Stimulated activated CD4-positive, alpha-beta T cell treated with anti-CD3 and anti-CD28 coated beads, Interleukin-1b, Interleukin-23, amount 100 ng/mL, for 24 hours (primary cell): ENCODE data around the gene ASS1.

ENCODE experiments used
- DNase-seq, 4 experiments: peaks; one replicate each; pipeline ENCODE4 v3.0.0-alpha.2; 2020; ENCODE audit warnings: low read depth in 4 of 4, low spot score in 1 of 4

The ASS1 gene

GRCh38 chr9:130452835-130453234 is 8.1 kb downstream of the ASS1 start:
- no peak for DNase-seq

DNA sequence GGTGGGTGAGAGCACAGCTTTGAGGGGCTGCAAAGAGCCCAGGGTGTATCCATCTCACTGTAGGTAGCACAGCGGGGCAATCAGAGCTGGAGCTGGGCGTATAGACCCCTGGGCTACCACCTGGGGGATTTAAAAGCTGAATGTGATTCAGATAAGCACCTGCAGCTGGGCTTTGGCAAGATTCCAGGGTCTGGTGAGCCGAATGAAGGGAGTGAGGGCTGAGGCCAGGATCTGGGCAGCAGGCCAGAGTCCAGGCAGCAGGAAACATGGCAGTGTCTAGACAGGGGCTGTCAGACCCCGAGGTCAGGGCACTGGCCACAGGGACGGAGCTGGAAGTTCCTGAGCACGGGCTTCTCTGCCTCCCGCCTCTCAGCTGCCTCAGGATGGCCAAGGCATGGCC is 8.7 kb downstream of the ASS1 start:
- no peak for DNase-seq

DNA sequence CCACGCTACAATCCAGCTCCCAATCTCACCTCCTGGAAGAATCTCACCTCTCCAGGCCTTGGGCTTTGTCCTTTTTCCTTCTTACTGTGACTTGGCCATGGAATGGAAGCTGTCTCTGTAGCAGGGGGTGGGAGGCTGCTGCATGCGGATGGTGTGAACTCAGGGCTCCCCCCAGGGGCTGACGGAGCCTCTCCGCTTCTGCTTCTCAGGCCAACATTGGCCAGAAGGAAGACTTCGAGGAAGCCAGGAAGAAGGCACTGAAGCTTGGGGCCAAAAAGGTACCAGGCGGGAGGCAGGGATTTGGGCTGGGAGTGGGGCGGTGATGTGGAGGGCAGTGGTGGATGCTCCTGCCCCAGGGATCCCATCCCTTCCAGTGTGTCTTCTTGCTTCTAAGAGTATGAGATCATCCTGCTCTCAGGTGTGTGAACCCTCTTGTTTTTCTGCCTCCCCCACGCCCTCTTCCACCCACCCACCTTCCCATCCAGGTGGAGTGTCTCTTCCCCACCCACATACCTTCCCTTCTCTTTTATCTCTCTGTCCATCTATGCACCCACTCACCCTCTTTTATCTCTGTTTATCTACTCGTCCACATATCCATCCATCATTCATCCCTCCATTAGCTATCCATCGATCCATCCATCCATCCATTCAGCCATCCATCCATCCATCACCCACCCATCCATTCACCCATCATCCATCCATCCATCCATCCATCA is 9.5 kb downstream of the ASS1 start:
- no peak for DNase-seq

DNA sequence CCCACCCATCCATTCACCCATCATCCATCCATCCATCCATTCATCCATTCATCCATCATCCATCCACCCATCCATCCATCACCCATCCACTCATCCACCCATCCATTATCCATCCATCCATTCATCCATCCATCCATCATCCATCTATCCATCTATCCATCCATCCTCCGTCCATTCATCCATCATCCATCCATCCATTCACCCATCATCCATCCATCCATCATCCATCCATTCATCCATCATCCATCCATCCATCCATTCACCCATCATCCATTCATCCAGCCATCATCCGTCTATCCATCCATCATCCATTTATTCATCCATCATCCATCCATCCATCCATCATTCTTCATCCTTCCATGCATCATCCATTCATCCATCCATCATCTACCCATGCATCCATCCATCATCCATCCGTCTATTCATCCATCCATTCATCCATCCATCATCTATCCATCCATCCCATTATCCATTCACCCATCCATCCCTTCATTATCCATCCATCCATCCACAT is 10.1 kb downstream of the ASS1 start:
- DNase-seq, result no peak

- DNase-seq, result no peak
Observed at GRCh38 chr9:130458027-130458803, 13.5 kb downstream of the ASS1 start.

DNA sequence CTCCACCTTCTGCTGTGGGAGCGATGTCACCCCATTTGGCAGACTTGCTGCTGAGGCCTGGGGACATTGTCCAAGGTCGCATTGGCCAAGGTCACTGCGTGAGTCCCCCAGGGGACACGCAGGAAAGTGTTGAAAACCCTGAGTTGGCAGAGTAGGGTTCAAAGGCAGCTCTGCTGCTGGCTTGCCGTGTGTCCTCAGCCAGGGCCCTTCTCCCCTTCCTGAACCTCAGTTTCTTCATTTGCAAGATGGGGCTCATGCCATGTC is 14.0 kb downstream of the ASS1 start:
- DNase-seq, result no peak

DNA sequence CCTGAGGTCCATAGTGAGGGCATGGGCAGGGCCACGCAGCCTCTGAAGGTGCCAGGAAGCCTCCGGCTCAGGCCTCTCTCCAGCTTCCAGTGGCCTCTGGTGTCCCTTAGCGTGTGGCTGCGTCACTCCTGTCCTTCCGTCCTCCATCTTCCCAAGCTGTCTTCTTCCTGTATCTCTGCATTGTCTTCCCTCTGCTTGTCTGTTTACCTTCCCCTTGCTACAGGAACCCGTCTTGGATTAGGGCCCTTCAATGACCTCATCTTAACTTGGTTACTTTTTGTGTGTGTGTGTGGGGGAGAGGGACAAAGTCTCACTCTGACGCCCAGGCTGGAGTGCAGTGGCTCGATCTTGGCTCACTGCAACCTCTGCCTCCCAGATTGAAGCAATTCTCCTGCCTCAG is 14.4 kb downstream of the ASS1 start:
- no peak for DNase-seq

DNA sequence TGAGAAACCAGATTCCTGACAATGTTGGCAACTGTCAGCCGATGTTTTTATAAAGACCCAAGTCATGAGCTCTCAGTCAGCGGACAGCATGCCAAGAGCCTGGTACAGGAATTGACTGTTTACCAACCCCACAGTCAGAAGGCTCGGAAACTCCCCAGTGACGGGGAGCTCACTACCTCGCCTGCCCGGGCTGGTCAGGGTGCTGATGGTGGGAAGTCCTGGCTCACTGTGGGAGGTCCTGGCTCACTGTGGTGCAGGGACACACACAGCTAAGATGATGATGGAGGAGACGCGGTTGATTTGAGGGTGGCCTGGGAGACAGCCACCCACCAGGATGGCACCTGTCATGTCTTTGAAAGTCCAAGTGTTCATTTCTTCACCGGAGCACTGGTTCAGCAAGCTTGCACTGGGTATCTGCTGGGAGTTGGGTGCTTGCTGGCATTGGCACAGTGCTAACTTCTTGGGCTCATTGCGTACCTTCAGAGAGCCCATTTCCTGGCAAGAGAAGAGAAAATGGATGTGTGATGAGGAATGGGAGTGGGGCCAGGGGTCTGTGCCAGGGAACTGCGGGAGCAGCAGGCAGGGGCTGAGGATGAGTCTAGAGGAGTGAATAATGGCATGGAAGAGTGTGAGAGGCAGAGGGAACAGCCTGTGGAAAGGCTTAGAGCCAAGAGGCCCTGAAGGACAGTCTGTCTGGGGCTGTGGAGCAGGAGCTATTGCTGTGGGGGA is 15.3 kb downstream of the ASS1 start:
- no peak for DNase-seq

- peak; percentile 50 to 72 (median 61) for DNase-seq
Observed at GRCh38 chr9:130461218-130461630, 16.5 kb downstream of the ASS1 start.

DNA sequence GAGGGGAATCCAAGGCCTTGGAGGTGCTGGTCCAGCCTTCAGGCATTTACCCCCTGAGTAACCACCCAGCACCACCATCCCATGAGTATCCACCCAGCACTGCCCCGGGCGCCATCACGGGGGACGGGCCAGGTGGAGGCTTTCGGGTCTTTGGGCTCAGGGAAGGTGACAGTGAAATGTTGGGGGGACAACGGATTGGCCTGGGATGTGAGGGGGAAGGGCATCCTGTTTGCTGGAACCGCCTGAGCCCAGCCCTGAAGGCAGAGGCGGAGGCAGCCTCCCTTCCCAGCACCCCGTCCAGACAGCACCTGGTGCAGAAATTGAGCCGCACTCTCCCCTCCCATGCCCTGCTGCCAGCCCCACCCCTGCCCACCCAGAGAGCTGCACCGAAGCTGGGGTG is 17.0 kb downstream of the ASS1 start:
- no peak for DNase-seq

DNA sequence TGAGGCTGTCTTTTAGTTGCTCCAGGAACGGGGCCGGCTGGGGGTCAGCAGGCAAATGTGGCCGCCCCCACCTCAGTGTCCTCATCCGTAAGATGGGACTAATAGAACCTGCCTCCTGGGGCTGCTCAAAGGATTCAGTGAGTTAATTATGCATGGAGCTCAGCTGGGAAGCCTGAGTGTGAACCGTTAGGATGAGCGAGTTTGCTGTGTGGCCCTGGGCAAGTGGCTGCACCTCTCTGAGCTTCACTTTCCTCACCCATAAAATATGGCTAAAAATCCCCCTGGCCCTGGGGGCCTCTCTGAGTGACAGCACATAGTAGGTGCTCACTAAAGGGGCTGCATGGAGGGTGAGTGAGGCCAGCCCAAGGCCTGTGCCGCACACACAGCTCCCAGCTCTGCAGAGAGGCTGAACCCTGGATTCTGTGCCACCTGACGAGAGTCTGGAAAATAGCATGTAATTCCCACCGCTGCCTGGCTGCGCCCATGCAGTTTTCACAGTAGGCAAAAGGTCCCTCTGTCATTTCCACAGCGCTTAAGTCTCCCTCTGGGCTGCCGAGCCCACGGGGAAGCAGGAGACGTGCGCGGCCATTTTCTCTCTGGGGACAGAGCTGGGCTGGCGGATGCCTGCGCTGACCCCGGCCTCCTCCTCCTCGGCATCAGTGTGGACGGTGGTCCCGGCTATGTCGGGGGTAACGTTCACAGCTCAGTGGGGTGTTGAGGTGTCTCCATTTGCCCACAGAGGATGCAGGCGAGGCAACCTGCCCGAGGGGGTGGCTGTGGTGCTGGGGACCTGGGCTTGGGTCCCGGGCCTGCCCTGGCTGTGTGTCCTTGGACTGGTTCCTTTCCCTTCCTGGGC is 18.2 kb downstream of the ASS1 start:
- DNase-seq, result no peak

DNA sequence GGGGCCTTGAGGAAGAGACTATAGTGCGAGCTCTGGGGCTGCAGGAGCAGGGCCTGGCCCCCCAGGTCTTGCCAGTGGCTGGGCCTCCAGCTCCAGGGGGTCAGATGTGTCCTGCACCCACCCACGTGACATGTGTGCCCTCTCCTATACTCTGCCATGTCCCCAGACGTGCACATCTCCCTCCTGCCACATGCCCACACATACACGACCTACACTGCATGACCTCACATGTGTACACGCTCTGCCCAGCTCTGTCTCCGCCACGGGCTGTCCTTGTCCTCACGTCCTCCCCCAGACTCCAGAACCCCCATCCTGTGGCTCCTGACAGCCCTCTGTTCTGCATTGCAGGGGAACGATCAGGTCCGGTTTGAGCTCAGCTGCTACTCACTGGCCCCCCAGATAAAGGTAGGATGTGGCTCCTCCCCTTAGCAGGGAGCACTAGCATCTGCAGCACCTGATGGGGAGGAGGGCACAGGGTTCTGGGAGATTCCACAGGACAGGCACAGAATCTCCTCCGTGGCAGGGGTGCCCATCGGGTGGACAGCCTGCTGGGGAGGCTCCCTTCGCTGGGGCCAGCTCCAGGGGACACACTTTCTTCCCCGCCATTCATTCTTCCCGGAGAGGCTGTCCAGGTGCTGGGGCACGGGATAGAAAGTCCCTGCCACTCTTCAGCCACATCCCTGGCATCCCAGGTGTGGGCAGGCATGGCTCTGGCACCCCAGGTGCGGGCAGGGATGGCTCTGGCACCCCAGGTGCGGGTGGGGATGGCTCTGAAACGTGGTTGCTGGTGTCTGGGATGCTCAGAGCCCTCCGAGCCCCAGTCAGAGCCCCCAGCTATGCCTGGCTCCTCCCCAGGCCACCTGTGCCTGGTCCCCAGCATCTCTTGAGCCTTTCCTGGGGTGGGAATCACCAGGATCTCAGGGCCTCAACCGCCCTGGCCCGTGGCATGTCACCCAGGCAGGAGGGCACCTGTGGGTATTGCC is 19.3 kb downstream of the ASS1 start:
- no peak for DNase-seq

- no peak for DNase-seq
Observed at GRCh38 chr9:130465383-130466096, 20.8 kb downstream of the ASS1 start.

DNA sequence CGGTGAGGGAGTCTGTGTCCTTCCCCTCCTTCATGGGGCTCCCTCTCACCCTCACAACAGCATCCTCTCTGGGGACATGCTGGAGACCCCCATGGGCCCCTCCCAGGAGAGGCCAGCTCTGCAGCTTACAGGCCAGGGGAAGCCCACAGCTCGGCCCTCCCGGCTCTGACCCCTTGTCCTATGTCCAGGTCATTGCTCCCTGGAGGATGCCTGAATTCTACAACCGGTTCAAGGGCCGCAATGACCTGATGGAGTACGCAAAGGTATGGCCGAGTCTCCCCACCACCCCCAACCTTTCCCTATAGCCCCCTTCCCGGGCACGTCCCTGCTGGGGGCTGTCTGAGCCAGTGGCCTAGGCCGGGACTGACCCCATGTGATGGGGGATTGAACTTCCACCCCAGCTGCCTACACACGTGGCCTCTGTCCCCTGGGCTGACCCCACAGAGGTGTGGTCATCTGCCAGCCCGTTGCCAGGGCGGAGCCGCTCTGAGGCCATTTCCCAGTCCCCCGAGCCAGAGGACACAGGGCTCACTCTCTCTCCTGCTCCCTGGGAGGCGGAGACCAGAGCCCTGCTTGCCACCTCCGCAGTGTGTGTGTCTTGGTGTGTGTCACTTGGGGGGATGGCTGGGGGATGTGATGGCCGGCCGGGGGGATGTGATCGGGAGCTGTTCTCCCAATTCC is 21.9 kb downstream of the ASS1 start:
- no peak for DNase-seq

DNA sequence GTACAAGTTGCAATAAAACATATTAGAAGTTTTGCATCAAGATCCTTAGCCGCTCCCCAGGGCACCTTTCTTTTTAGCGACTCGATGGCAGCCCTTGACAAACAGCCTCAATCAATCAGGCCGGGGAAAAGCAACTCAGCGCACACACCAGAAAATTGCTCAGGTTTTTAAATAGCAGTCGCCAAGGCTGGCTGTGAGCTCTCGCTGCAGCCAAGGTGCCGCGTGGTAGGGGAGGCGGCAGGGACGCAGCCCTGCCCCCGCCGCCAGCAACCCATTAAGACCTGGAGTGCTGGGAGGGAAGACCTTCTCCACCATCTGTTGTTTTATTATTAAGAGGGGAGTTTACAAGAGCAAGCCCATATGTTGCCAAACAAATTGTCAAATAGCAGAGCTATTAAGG is 22.6 kb downstream of the ASS1 start:
- DNase-seq, result no peak

GRCh38 chr9:130468566-130468965 is 23.8 kb downstream of the ASS1 start:
- no peak for DNase-seq

DNA sequence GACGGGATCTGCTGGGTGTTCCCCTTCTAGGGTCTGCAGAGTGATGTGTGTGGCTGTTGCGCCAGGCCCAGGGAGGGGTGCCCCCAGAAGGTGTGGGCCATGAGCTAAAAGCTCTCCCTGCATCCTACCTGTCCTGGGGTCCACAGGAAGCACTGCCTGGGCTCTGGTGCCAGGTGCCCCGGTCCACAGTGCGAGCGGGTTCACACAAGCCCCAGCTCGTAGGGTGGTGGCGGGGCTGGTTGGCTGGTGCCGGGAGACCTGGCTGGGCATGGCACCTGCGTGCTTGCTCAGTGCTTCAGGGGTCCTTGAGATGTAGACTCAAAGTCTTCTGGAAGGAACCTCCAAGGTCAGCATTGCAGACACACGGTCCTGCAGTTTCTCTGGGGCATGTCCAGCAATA is 25.5 kb downstream of the ASS1 start:
- no peak for DNase-seq

DNA sequence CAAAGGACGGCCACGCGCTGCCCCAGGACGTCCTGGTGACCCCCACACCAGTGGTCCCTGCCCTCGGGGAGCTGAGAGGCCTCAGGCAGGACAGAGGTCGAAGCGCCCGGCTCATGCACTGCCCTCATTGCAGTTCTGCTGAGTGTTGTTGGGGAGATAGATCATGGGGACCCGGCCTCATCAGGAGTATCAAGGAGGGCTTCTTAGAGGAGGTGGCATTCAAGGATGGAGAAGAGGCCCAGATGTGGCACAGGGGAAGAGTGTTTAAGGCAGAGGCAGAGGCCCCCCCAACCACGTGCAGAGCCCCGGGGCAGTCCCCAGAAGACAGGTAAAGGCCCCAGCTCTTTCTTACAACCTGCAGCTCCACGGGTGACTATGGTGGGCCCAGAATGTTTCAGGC is 26.2 kb downstream of the ASS1 start:
- no peak for DNase-seq
